CD4-positive, alpha-beta T cell treated with Interferon gamma for 1 hour (primary cell): Measurements from ENCODE around the gene COL13A1.

Source experiments
- DNase-seq: peaks from one replicate; pipeline ENCODE4 v3.0.0-alpha.2; 2020

The COL13A1 gene

DNA sequence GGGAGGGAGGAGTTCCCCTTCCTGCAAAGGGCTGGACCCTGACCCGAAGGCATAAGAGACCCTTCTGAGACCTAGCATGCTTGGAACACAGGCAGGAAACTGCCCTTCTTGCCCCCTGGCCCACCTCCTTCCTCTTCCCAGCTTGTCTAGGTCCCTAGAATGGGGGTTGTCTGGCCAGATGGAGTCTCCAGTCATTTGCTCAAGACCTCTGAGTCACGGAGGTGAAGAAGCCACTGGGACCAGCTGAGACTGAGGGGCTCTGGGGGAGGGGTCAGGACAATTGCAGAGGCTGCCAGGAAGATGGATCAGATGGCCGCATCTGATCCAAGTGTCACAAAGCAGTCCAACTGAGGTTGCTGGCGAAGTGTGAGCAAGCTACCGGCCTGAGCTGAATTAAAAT is 46.2 kb downstream of the COL13A1 start:
- DNase-seq: no peak

DNA sequence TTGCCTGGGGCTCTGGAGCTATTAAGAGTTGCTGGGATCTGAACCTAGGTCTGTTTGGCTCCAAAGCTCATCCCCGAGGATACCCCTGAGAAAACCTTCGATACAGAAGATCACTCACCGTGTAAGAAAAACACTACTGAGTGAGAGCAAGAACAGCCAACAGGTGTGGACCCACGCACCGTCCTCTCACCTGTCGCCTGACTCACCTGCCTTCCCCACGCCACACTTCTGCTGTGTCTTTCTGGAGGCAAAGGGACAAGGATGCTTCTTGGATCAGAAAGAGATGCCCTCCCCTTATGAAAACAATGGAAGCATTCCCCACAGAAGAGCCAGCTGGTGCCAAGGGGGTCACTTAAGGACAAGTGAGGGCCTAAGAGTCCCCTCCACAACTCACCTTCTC is 46.7 kb downstream of the COL13A1 start:
- DNase-seq: no peak

DNA sequence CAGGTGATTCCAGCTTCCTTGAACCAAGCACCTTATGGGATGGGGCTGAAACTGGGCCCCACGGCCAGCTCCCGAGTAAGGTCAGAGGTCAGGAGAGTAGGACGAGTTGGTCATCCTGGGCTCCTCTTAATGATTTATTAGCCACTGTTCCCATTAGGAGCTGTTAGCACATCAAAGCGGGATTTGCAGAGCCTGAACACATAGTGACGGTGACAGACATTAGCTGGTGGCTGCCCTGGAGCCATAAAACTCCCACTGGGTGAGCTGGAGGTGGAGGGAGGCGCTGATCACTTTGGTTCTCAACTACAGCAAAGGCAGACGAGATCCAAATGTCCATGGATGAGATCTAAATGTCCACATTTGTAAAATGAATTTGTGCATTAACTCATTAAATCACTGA is 48.1 kb downstream of the COL13A1 start:
- no peak for DNase-seq

DNA sequence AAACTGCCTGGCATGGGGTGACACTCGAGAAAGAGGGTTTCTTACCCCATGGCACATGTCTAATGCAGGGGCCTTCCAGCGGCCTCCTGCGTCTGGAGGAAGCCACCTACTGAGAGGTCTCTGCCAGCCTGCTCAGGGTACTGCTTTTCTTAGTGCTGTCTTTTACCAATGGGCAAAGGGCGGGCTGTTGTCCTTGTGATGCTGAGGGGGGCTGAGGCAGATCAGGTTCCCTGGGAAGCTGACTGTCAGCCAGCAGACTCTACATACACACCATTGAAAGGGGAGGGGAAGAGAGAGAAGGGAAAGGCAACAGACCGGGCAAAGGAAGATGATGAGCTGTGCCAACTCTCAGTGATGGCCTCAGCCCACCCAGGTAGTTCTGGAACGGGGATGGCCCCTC is 48.7 kb downstream of the COL13A1 start:
- no peak for DNase-seq

DNA sequence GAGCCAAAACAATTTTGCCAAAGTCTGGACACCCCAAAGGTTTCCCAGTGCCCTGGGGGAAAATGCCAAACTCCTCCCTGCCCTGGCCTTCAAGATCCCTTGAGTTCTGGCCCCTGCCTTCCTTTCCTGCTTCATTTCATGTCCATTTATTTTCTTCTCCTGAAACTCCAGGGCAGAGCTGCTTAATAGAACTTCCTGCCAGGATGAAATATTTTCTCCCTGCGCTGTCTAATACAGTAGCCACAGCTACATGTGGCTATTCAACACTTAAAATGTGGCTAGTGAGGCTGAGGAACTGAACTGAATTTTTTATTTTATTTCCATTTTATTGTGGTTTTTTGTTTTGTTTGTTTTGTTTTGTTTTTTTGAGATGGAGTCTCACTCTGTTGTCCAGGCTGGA is 49.6 kb downstream of the COL13A1 start:
- no peak for DNase-seq

DNA sequence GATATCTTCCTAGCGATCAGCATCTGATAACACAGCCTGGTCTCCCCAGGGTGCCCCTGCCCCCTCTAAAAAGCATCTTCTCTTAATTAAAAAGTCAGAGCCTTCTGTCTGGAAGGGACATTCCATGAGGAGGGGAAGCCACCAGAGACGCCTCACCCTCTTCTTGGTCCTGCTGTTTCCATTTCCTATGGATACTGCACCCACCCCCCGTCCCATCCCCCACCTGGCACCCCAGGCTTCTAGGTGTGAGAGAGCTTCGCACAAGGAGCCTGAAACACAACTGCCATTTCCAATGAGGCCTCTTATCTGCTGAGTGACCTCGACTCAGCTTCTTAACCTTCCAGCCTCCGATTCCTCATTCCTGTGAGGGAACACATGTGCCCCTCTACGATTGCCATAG is 51.4 kb downstream of the COL13A1 start:
- DNase-seq: no peak

DNA sequence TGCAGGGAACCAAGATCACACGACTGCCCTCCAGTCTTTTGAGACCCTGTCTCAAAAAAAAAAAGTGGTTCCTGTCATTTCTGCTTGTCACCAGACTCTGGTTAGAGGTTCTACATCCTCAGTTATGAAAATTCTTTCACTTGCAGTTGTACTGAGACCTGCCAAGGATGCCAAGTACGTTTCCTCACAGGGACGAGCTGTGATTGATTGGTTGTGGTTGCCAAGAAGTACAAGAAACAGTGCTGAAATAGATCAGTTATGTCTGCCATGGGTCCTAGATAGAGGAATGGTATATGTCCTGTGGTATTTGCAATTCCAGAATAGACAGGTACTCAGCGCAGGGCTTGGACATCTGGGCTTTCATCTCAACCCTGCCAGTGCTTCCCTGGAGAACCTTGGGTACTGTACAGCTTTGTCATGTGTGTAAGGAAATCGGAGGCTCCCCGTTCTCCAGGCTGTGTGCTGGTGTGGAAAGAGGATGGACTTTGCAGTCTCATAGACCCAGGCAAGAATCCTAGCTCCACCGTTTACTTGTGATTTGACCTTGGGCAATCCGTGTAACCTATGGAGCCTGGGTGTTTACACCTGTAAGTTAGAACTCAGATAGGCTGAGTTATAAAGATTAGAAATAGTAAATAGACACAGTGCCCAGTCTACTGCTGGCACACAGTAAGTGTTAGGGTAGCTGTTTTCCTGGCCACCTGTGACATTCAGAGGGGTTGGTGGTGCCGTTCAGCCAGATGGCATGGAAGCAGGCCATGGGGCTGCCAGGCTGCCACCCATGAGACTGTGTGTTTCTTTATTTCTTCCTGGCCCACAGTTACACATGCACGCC is 53.0 kb downstream of the COL13A1 start:
- DNase-seq: no peak

DNA sequence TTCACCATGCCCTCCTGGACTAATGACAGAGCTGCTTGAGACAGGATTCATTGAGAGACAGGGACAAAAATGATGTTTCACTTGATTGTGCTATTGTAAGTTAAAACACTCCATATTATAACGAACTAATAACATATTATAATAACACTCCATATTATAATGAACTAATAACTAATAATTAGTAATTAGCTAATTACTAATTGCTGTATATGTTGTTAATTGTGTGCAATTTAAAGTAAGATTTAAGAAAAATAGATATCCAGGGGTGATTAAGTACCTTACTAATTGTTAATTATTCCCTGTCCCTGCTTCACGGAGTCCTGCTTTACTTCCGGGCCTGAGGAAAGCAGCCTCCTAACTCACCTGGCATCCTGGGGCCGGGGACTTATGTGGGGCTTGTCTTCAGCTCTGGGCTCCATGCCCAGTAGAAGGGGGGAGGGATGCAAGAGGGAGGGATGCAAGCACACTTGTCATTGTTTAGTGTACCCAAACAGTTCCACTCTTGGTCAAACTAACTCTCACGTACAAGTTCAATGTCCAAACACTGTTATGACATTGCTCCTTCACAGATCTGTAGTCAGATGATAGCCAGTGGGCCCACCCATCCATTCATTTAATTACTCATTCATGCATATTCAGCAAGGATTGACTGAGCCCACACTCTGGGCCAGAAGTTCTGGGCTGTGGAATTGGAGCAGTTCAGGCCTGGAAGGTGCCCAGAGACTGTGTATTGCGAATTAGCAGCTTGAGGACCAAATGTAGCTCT is 53.8 kb downstream of the COL13A1 start:
- DNase-seq: no peak

DNA sequence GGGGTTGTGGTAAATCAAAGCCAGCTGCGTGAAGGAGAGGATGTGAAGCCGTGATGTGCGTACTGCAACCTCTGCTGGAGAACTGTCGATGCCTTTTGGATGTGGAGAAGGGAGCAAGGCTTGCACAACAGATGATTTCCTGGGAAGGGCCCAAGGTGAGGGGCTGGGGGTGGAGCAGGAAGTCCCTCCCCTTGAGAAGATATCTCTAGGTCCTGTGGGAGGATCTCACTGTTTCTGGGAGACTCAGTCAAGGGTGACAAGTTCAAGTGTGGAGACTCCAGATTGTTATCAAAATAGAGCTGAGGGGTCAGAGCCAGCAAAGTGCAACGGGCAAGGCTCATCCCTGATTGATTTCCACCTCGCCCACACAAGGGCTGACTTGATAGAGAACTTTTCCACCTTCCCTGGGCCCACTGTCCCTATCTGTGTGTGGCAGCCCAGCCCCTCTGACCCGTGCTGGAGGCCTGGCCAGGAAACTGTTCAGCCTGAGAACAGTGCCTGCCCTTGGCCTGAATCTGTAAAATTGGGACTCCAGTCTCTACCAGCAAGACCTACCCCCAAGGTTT is 55.0 kb downstream of the COL13A1 start:
- DNase-seq: no peak

DNA sequence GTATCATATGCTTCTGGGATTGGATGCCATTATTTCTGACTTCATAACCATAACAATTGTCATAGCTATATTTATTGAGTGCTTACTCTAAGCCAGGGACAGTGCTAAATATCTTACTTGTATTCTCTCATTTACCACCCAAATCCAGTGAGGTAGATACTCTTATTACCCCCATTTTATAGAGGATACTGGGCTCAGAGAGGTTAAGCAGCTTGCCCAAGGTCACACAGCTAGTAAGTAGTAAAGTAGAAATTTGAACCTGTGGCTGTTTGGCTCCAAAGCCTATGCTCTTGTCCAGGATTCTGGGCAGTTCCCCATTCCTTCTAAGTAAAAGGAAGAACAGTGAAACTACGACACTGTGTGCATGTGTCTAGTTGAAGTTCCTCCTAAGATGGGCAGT is 56.5 kb downstream of the COL13A1 start:
- DNase-seq: no peak

DNA sequence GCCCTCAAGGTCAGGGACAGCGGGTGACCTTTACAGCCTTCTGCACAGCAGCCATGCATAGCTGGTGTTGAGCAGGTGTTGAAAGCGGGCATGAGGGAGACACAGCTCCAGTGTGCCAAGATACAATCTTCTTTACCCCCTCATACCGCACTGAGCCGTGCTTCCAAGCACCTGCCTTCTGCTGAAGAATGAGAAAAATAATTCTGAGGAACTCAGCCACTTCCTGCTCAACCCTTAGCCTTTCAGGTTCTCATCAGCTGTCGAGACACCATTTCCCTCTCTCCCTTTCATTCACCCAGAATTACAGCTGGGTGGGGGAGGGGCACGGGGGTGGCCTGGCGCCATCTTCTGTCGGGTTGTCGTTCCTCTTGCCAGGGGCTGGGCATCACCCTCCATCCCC is 58.6 kb downstream of the COL13A1 start:
- DNase-seq: no peak

DNA sequence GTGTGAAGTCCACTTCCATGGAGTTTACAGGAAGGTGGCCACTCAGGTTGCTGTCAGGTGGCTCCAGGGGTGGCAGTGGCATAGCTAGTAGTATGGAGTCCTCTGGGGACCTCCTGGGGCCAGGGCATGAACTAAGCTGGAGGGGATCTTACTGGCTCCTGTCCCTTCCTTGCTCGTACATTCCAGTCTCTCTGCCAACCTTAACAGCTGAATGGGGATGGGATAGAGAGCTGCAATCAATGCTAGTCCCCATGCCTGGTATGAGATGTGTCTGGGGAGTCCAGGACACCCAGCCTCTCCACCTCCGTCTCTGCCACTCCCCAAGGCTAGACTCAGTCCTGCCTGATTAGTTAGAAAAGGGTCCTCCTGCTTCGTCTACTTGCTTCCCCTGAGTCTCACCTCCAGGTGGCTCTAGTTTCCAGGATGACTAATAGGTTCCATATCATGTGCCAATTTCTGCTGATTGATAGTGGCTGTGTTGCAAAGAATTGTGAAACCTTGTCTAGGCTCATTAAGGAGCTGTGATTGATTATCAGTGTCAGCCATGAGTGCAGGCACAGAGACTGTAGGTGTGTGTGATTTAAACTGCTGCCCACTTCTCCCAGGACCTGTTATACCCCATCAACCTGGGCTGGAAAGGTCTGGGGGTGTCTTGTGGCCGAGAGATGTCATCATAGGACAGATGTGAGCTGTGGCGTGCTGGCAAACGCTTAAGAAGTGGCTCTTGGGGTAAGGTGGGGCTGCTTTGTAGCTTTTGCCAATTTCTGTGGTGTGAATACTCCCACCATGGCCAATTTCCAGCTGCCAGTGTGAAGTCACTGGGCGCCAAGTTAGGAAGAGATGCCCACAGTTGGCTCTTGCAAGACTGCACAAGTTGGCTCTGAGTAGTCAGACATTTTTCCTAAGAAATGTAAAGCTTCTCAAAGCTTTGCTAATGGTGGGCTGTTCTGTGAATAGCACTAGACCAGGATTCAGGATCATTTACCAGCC is 59.8 kb downstream of the COL13A1 start:
- DNase-seq: no peak

DNA sequence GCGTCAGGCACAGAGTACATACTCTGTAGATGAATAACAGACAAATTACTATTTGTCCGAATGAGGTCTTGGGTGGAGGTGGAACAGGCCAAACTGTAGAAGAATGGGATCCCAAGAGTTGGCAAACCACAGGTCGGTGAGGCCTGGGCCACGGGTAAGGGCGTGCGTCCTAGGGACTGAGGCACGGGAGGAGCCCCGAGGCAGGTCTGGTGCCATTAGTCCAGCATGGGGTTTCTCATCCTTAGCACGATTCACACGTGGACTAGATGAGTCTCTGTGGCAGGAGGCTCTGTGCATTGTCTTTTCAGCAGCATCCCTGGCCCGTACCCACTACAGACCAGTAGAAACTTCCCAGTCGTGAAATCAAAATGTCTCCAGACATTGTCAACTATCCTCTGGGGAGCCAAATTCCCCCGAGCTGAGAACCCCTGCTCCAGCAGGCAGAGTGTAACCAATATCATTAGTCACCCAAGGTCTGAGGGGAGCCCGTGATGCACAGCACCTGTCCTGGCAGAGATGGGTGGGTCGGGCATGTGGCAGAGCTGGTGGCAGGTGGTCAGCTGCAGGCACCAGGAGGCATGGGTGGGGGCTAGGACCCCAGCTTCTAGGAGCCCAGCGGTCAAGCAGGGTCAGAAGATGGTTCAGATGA is 61.3 kb downstream of the COL13A1 start:
- DNase-seq: no peak

DNA sequence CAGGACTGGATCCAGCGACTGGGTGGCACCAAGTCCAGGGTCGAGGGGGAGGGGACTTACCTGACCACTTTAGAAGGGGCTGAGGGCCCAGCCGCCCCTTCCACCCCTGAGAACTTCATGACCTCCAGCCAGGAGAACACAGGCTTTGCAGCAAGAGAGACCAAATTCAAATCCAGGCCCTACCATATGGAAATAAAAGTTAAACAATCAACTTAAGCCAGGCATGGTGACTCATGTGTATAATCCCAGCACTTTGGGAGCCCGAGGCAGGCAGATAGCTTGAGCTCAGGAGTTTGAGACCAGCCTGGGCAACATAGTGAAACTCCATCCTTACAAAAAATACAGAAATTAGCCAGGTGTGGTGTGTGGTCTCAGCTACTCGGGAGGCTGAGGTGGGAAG is 61.9 kb downstream of the COL13A1 start:
- no peak for DNase-seq

DNA sequence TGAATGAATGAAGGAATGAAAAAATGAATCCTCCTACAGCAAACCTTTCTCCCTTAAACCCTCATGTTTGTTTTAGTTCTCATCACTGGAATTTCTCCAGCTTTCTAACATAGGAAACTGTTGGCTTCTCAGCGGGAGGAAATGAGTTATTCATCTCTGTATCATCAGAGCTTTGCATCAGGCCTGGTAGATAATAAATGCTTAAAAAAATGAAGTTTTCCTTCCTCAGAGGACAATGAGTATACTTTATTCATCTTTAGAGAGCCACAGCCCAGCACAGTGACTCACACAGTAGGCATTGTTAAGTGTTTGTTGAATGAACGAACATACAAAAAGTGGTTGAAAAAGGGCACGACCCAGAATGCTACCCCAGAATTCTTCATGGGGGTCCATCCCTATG is 62.6 kb downstream of the COL13A1 start:
- no peak for DNase-seq

DNA sequence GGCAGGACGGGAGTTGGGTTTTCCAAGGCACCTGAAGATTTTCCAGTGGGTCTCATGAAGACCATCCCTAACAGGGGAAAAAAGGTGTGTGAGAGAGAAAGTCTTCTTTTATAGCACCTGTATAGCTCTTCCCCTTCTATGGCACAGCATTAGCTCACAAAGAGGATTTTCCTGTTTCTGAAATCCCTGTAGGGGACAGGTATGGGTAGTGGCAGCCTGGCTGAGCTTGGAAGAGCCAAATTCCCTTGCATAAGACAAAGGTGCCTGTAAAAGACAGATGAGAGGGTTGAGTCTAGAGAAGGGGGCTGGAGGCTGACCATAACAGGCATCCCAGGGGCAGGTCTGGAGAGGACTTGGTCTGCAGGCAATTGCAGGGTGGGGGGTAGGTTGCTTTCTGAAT is 63.7 kb downstream of the COL13A1 start:
- DNase-seq: no peak

DNA sequence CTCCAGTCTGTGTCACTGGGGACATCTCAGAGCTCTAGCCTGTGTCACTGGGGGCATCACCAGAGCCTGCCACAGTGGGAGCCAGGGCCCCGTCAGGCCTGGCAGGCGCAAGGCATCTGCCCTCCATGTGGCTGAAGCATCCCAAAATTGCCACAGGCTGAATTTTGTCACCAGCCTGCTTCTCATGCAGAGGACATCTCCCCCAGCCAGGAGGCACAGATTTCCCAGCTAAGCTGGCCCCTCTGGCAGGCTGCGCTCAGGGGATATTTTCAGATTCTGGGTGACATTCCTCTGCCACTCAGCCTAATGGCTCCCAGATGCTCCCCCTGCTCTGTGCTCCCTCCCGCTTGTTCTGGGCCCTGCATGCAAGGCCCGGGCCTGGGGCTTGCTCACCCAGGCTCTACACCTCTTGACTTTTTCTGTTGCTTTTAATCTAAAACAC is 64.6 kb downstream of the COL13A1 start:
- DNase-seq: no peak

DNA sequence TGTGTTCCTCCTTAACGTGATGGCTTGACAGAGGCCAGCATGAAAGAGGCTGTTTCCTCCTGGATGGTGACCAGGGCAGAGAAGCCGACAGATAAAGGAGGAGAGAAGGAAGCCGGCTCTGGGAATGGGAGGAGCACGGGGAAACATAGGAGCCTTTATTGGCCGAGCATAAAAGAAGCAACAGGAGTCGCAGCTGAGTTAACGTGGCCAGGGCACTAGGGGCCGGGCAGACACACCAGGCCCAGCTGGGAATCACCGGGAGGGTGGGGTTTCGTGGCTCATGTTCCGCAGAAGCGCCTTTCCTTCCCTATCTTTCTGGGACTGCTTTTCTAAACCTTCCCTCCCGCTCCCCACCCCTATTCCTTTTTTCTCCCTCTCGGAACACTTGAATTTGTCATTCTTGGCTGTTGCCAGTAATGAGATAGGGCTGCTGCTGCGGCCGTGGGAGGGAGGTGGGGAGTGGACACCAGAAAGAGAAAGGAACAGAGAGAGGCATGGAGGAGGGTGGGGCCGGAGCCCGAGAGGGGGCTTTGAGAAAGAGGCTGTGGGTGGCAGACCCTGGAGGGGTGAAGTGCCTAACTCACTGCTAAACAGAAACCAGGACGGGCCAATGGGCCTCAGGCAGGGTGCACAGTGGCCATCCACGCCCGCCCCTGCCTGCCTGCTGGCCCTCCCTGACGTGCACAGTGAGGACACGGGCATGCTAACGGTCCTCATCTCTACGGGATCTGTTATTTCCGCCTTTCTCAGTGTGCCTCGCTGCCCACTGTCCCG is 65.2 kb downstream of the COL13A1 start:
- no peak for DNase-seq

DNA sequence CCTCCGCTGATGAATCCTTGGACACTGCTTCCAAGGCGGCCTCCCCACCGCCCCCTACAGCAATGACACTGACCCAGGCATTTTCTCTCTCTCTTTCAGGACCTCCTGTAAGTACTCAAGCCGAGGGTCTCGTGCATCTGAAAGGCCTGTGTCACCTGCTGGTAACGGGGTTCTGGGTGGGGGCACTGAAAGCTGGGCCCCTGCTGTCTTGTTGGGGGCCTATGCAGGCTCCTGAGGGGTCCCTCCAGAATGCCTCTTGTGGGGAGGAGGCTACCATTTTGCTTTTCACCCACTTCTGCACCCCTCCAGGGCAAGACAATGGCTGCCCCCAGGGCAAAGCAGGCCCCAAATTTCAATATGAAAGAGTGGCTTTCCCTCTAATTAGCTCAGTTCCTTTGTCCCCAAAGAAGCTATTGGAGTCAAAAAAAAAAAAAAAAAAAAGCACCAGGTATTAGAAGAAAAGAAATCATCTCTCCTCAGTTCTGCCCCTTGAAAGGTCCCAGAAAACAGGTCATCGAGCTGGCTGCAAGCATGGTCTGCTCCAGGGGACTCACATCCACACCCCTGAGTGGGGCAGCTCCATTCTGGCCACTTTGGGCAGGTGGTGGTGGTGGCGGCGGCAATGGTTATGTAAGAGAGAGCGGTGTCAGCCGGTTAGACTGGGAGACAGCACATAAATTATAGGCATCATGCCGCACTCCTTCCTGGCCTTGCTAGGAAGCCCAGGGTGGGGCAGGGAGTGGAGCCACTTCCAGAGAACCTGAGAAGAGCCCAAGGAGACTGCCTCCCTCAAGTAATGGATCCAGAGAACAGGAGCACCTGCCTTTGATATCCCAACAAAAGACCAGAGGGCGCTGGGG is 66.2 kb downstream of the COL13A1 start:
- DNase-seq: no peak

DNA sequence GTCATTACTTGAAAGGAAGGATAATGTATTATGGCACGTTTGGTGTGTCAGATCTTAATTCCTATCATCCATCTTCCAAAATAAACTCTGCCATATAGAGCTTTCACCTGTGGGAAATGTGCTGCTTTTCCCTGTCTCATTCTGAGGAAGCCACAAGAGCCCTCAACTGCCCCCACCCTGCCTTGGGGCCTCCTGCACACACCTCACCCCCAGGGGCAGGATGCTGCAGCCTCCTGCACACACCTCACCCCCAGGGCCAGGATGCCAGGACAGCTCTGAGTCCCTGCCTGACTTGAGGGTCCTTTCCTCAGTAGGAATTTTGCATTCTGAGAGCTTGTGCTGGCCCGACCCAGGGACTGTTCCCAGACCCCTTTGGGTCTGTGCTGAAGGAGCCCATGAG is 67.1 kb downstream of the COL13A1 start:
- no peak for DNase-seq
